IPS-11a (cell line): ENCODE results near the gene MYOZ2.

ENCODE experiments used
- H3K4me3 ChIP-seq: one replicate; pipeline ENCODE4 v1.5.1; 2013; ENCODE audit warnings: low read depth, low read length, control low read depth

The MYOZ2 gene

GRCh38 chr4:119190354-119190753 is 54.7 kb downstream of the MYOZ2 start:
- no peak overlapping the region for H3K4me3 ChIP-seq

DNA sequence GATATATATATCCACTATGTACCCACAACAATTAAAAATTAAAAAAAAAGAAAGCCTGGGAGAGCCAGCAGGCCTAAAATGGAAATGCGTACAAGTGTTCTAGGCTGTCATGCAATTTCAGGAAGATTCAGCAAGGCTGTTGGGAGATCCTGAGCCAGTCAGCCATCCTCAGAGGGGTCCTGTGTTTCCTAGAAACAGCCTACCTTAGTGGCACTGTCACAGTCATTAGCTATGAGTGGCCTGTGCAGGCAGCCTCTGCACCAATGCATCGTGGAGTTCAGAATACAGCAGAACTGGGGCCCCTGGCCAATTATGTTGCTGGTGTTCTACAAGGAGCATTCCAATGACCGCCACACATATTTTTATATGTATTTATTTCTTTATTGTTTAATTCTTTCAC is 55.9 kb downstream of the MYOZ2 start:
- H3K4me3 ChIP-seq: no peak overlapping the region

DNA sequence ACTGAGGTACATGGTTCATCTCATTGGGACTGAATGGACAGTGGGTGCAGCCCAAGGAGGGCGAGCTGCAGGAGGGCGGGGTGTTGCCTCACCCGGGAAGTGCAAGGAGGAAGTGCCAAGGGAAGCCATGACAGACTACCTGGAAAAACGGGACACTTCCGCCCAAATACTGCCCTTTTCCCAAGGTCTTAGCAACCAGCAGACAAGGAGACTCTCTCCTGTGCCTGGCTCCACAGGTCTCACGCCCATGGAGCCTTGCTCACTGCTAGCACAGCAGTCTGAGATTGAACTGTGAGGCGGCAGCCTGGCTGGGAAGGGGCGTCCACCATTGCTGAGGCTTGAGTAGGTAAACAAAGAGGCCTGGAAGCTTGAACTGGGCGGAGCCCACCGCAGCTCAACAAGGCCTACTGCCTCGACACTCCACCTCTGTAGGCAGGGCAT is 62.2 kb downstream of the MYOZ2 start:
- H3K4me3 ChIP-seq: no peak overlapping the region

- no peak overlapping the region for H3K4me3 ChIP-seq
These were observed 69.3 kb downstream of the MYOZ2 start for GRCh38 chr4:119204916-119205315.

- no peak overlapping the region for H3K4me3 ChIP-seq
These were observed 70.1 kb downstream of the MYOZ2 start for GRCh38 chr4:119205690-119206089.

DNA sequence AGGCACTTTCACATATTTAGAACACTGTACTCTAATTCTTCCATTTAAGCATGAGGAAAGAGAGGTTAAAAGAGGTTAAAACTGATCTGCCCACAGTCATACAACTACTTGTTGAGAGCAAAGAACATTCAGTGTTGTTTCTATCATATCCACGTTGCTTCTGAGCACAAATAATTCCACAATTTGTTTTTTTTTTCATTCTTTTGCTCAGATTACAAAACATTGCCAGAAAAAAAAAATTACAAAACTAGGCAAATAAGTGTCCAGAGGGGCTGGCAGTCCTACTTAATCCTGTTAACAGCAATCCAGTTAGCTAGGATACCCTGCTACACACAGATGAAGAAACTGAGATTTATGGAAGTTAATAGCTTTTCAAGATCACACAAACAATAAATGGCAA is 70.5 kb downstream of the MYOZ2 start:
- no peak overlapping the region for H3K4me3 ChIP-seq

DNA sequence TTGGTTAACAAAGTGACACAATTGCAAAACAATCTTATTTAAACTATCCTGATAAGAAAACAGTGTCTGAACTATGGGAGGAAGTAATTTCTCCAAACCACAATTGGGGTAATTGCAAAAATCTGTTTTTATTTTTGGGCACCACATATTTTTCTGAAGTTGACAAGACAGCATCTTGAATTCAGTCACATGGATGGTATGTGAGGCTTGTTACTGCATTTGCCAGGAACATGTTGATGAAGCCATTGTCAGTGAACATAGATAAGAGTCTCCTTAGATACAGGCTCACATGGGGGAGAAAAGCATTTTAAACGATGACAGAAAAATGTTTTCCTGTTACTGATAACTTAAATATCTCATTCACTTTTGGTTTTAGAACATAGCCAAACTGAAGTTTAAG is 71.4 kb downstream of the MYOZ2 start:
- H3K4me3 ChIP-seq: no peak overlapping the region

DNA sequence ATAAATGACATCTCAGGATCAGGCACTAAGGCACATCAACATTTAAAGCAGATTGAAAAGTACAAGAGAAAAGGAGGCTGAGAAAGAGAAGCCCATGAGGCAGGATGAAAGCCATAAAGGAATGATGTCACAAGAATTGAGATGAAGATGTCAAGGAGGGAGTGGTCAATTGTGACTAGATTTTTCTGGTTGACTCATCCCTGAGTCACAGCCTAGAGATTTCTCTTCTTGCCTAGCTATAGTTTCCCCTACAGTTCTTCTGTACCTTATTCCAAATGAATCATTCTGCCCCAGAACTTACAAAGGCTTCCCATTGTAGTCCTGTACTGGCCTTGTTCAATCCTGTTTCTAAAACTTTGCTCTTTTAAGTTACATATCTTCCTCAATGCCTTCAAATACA is 73.4 kb downstream of the MYOZ2 start:
- no peak overlapping the region for H3K4me3 ChIP-seq

DNA sequence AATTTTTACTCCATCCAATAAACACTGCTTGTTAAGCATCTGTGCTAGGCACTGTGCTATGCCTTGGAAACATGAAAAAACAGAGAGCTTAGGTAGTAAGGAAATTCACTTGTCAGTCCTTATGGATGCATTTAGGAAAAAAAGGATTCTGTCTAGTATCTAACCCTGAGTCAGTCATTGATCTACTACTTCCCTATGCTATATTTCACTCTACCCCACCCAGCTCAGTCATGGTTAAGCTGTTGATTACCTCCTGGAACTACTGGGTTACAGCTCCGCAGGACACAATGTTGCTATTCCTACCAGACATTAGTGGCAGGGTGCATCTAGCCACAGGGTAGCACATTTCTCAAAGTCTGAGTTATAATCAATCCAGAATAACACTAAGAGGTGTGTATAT is 74.0 kb downstream of the MYOZ2 start:
- H3K4me3 ChIP-seq: no peak overlapping the region

- H3K4me3 ChIP-seq: no peak overlapping the region
These were observed 75.1 kb downstream of the MYOZ2 start for GRCh38 chr4:119210775-119211174.

DNA sequence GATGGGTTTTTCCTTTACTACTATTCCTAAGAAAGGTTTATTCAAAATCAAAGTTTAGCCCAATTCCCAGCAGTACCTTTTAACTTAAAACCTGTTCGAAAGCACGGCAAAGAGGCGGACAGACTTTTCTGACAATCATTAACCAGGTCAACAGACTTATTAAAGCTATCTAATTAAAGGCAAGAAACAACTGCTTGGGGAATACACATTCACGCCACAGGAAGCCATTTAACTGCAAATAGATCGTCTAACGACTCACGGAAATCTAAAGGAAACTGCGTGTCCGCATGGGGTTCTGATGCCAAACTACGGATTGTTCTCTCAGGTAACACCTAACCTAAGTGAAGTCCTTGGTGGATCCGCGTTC is 76.2 kb downstream of the MYOZ2 start:
- peak overlapping the region; percentile 94 for H3K4me3 ChIP-seq

DNA sequence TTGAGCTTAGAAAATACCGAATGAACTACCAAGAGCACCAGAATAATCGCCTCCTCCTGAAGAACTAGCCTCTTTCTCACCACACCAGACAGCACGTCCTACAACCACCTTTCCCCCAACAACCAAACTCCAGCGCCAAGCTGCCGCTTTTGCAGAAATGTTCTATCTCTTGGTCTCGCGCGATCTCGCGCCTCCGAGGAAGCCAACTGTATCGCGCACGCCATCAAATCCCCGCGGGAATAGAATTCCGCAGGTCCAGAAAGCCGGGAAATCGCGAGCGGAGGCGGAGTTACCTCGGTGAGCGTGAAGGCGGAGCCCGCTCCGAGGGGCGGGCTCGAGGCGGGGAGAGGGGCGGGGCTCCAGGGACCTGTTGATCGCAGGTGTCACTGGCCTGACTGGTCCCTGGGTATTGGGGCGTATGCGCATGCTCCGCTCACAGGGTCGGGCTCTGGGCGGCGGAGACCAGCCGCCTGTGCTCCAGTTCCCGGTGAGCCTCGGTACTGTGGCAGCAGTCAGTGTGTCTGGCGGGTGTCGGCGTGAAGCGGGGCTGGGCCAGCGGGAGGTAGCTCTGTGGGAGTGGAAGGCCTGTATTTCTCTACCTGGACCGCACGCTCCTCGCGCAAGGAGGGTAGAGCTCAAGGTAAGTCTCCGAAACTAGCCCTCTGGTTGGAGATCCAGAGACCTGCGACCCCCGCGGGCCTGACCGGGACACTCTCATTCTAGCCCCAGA is 76.8 kb downstream of the MYOZ2 start, which contains the start of gene USP53:
USP53 (plus strand) TSS at position 480 of the 730 bp plus-strand sequence. CDS start 27,047 bp downstream, outside the sequence.
- H3K4me3 ChIP-seq: peak within 1 kb of the TSS; percentile 94

GRCh38 chr4:119212964-119213606 is 77.5 kb downstream of the MYOZ2 start:
- H3K4me3 ChIP-seq: peak overlapping the region; percentile 94

DNA sequence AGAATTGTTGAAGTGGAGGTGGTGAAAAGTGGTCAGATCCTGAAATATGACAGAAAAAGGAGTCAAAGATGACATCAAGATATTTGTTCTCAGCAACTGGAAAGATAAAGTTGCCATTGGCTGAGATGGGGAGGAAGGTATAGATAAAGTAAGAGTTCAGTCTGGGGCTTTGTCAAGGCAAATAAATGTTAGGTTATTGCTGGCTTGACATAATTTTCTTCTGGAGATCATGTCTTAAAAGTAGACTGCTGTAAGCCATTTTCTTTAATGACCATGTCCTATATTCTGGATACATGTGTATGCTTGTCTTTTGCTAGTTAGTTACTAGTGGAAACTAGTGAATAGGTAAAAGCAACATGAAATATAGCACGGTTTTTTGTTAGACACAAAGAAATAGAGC is 82.5 kb downstream of the MYOZ2 start:
- no peak overlapping the region for H3K4me3 ChIP-seq

GRCh38 chr4:119221412-119221811 is 85.8 kb downstream of the MYOZ2 start:
- no peak overlapping the region for H3K4me3 ChIP-seq

GRCh38 chr4:119227690-119228089 is 92.1 kb downstream of the MYOZ2 start:
- no peak overlapping the region for H3K4me3 ChIP-seq

- H3K4me3 ChIP-seq: no peak overlapping the region
These were observed 92.8 kb downstream of the MYOZ2 start for GRCh38 chr4:119228406-119228805.

- H3K4me3 ChIP-seq: no peak overlapping the region
These were observed 94.5 kb downstream of the MYOZ2 start for GRCh38 chr4:119229908-119230687.

GRCh38 chr4:119231491-119231890 is 95.9 kb downstream of the MYOZ2 start:
- no peak overlapping the region for H3K4me3 ChIP-seq

GRCh38 chr4:119232286-119232685 is 96.7 kb downstream of the MYOZ2 start:
- H3K4me3 ChIP-seq: no peak overlapping the region

- H3K4me3 ChIP-seq: no peak overlapping the region
These were observed 97.6 kb downstream of the MYOZ2 start for GRCh38 chr4:119233191-119233590.

DNA sequence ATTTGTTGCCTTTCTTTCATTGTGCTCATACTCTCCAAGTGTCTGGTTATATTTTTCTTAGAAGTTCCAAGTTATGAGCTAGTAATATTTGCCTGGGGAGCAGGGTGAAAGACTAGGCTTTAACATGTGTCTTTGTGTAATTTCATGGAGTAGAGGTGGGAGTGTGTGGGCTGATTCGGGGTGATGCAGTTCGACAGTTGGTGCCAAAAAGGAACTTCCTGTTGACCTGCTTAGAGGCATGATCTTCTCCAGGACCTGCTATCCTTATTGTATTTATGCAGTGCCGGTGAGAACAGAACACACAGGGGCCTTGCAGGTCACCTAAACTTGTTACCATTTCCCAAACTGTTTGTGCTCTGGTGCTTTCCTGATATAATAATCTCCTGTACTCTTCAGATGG is 98.1 kb downstream of the MYOZ2 start:
- no peak overlapping the region for H3K4me3 ChIP-seq
